ENCODE data around the gene ARHGEF25.
"Not testable (repeated sequence)": the region's sequence is repeated elsewhere in the genome, so short reads cannot be mapped to it uniquely, and the experiment has no call there.

ARHGEF25 gene

GRCh38 chr12:57586128-57586527 lies 25.1 kb upstream of the ARHGEF25 start:
- DNase-seq (ENCODE audit: low read depth), result no peak

GRCh38 chr12:57586832-57587429 lies 24.3 kb upstream of the ARHGEF25 start:
- no peak for DNase-seq (ENCODE audit: low read depth)

GRCh38 chr12:57588951-57589610 lies 22.2 kb upstream of the ARHGEF25 start:
- not testable (repeated sequence) for DNase-seq (ENCODE audit: low read depth)

GRCh38 chr12:57590479-57590863 lies 20.8 kb upstream of the ARHGEF25 start:
- no peak for DNase-seq (ENCODE audit: low read depth)

GRCh38 chr12:57590864-57591781 lies 20.1 kb upstream of the ARHGEF25 start, which contains the start of gene PIP4K2C:
Gene PIP4K2C (plus strand): TSS chr12:57591192. CDS start chr12:57591290, 98 bp downstream.
- peak; percentile 46 for DNase-seq (ENCODE audit: low read depth)

- no peak for DNase-seq (ENCODE audit: low read depth)
These were observed 19.4 kb upstream of the ARHGEF25 start for GRCh38 chr12:57591782-57592325.

GRCh38 chr12:57592551-57593165 lies 18.6 kb upstream of the ARHGEF25 start:
- no peak for DNase-seq (ENCODE audit: low read depth)

- DNase-seq (ENCODE audit: low read depth), result no peak
These were observed 18.0 kb upstream of the ARHGEF25 start for GRCh38 chr12:57593187-57593586.

GRCh38 chr12:57600395-57600794 lies 10.8 kb upstream of the ARHGEF25 start:
- no peak for DNase-seq (ENCODE audit: low read depth)

GRCh38 chr12:57602544-57602943 lies 8.7 kb upstream of the ARHGEF25 start:
- DNase-seq (ENCODE audit: low read depth), result no peak

- no peak for DNase-seq (ENCODE audit: low read depth)
These were observed 7.9 kb upstream of the ARHGEF25 start for GRCh38 chr12:57603324-57603723.

- DNase-seq (ENCODE audit: low read depth), result no peak
These were observed 7.3 kb upstream of the ARHGEF25 start for GRCh38 chr12:57603815-57604453.

GRCh38 chr12:57604454-57604991 lies 6.7 kb upstream of the ARHGEF25 start, which contains the start of gene DTX3:
Gene DTX3 (plus strand): TSS chr12:57604824. CDS start chr12:57606518, 1,694 bp downstream.
- DNase-seq (ENCODE audit: low read depth), result no peak

GRCh38 chr12:57604992-57605810 lies 6.0 kb upstream of the ARHGEF25 start:
- DNase-seq (ENCODE audit: low read depth), result no peak

- DNase-seq (ENCODE audit: low read depth), result no peak
These were observed 5.4 kb upstream of the ARHGEF25 start for GRCh38 chr12:57605811-57606311.

GRCh38 chr12:57606399-57606798 lies 4.8 kb upstream of the ARHGEF25 start:
- DNase-seq (ENCODE audit: low read depth), result no peak

GRCh38 chr12:57606821-57607220 lies 4.4 kb upstream of the ARHGEF25 start:
- DNase-seq (ENCODE audit: low read depth), result no peak

GRCh38 chr12:57607958-57608663 lies 3.1 kb upstream of the ARHGEF25 start:
- DNase-seq (ENCODE audit: low read depth), result no peak

- no peak for DNase-seq (ENCODE audit: low read depth)
These were observed 2.0 kb upstream of the ARHGEF25 start for GRCh38 chr12:57609101-57609780.

Measured in stimulated activated CD8-positive, alpha-beta memory T cell treated with anti-CD3 and anti-CD28 coated beads, Interleukin-15, amount 100 ng/mL, for 1 hour (primary cell).